ENCODE data around the gene GASK1B. TPM values are rescaled to one million over a fixed set of nuclear protein-coding genes. Genes with fewer than 3 reads are reported as not detected.

The GASK1B gene
- total RNA-seq, 2 experiments from 2014 or later, result 0.25 to 5.1 TPM

DNA sequence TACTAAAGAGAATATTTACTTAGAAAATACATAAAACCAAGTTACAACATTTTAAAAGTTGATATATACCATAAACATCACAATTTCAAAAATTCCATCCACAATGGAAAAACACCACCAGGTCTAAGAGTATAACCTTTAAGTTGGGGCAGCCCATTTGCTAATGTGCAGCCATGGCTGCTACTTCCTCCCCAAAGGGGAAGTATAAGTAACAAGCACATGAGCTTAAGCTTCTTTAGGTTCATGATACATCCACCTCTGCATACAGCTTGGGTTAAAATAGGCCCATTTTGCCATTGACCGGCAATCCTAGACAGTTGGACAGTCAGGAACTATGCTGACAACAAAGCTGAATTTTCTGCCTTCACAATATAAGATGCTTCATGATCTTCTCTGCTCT lies 16.6 kb upstream of the GASK1B start:
- no peak overlapping the region for H2AFZ ChIP-seq (ENCODE audit: low read length)
- ChIA-PET CTCF (ENCODE audit: unreplicated experiment) (no interaction called here), POLR2A (interaction anchor here (0.6 to 1.5 kb wide), 5 partner anchors 13 to 1300 kb away, joined by 3 to 5 read pairs (median 3); no protein-coding TSS in a partner anchor)
- intact Hi-C loops (cut with micrococcal nuclease; ENCODE audit: unreplicated experiment), result no loop called here
- no peak overlapping the region for H3K27ac ChIP-seq (ENCODE audit: low read depth, low read length, poor library complexity, severe bottlenecking)
- no TSS peak for BruUV-seq (replicated peaks)
- H3K4me2 ChIP-seq (ENCODE audit: low read length), result no peak overlapping the region
- H3K4me3 ChIP-seq (ENCODE audit: low read depth, low read length, poor library complexity, severe bottlenecking), result no peak overlapping the region
- TF ChIP-seq, protein P1, sequence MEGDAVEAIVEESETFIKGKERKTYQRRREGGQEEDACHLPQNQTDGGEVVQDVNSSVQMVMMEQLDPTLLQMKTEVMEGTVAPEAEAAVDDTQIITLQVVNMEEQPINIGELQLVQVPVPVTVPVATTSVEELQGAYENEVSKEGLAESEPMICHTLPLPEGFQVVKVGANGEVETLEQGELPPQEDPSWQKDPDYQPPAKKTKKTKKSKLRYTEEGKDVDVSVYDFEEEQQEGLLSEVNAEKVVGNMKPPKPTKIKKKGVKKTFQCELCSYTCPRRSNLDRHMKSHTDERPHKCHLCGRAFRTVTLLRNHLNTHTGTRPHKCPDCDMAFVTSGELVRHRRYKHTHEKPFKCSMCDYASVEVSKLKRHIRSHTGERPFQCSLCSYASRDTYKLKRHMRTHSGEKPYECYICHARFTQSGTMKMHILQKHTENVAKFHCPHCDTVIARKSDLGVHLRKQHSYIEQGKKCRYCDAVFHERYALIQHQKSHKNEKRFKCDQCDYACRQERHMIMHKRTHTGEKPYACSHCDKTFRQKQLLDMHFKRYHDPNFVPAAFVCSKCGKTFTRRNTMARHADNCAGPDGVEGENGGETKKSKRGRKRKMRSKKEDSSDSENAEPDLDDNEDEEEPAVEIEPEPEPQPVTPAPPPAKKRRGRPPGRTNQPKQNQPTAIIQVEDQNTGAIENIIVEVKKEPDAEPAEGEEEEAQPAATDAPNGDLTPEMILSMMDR (conservative IDR thresholded peaks at IDR 0.05; ENCODE audit: low read length), result no peak
- TF ChIP-seq EZH2phosphoT487 (IDR thresholded peaks at IDR 0.05; ENCODE audit: borderline replicate concordance, low read depth, low read length), result no peak
- no peaks in the 10 kb centered on the region for H4K20me1 ChIP-seq (ENCODE audit: insufficient read depth, low read length)
- no peaks in the 10 kb centered on the region for H3K9me3 ChIP-seq (ENCODE audit: low read length)
- H3K4me1 ChIP-seq (ENCODE audit: insufficient read depth, low read length, poor library complexity, severe bottlenecking), result no peaks in the 10 kb centered on the region
- no peaks in the 10 kb centered on the region for H3K79me2 ChIP-seq (ENCODE audit: insufficient read depth, low read depth, low read length)
- H3K9me2 ChIP-seq (ENCODE audit: insufficient read depth, low read length), result no peaks in the 10 kb centered on the region
- no peak for DNase-seq (ENCODE audit: low spot score)
- no peaks in the 10 kb centered on the region for H3K36me3 ChIP-seq (ENCODE audit: insufficient read depth, low read length)

DNA sequence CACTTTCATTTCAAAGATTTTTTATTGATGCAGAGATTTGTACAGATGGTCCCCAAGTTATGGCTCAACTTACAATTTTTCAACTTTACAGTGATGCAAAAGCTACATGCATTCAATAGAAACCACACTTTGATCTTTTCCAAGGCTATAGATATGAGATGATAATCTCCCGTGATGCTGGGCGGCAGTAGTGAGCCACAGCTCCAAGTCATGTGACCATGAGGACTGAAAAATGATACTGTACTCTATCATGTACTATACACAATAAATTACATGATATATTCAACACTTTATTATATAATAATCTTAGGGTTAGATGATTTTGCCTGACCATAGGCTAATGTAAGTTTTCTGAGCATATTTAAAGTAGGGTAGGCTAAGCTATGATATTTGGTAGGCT lies 14.0 kb upstream of the GASK1B start:
- Histone ChIP-seq H3K4me3 (ENCODE audit: low read depth, low read length, poor library complexity, severe bottlenecking) (no peak overlapping the region), H3K4me1 (ENCODE audit: insufficient read depth, low read length, poor library complexity, severe bottlenecking) (no peaks in the 10 kb centered on the region), H2AFZ (ENCODE audit: low read length) (no peak overlapping the region), H3K4me2 (ENCODE audit: low read length) (no peak overlapping the region), H3K79me2 (ENCODE audit: insufficient read depth, low read depth, low read length) (no peaks in the 10 kb centered on the region), H3K36me3 (ENCODE audit: insufficient read depth, low read length) (no peaks in the 10 kb centered on the region), H3K27ac (ENCODE audit: low read depth, low read length, poor library complexity, severe bottlenecking) (no peak overlapping the region), H3K9me2 (ENCODE audit: insufficient read depth, low read length) (no peaks in the 10 kb centered on the region), H3K9me3 (ENCODE audit: low read length) (no peaks in the 10 kb centered on the region), H4K20me1 (ENCODE audit: insufficient read depth, low read length) (no peaks in the 10 kb centered on the region)
- no TSS peak for BruUV-seq (replicated peaks)
- intact Hi-C loops (cut with micrococcal nuclease; ENCODE audit: unreplicated experiment), result no loop called here
- TF ChIP-seq, protein P1 (conservative IDR thresholded peaks at IDR 0.05; ENCODE audit: low read length), result no peak
- POLR2A ChIA-PET, result interaction anchor here (0.7 kb wide), 1 partner anchor 203 kb away, joined by 3 read pairs; no protein-coding TSS in a partner anchor
- no peak for DNase-seq (ENCODE audit: low spot score)
- CTCF ChIA-PET (ENCODE audit: unreplicated experiment), result no interaction called here

- no peak overlapping the region for H3K4me3 ChIP-seq (ENCODE audit: low read depth, low read length, poor library complexity, severe bottlenecking)
- DNase-seq (ENCODE audit: low spot score), result no peak
- CTCF ChIA-PET (ENCODE audit: unreplicated experiment), result no interaction called here
- no peaks in the 10 kb centered on the region for H3K36me3 ChIP-seq (ENCODE audit: insufficient read depth, low read length)
- POLR2A ChIA-PET, result interaction anchor here (0.7 to 1.7 kb wide), 3 partner anchors 8 to 9 kb away, joined by 3 to 4 read pairs (median 3); no protein-coding TSS in a partner anchor
- intact Hi-C loops (cut with micrococcal nuclease; ENCODE audit: unreplicated experiment), result no loop called here
- H3K4me2 ChIP-seq (ENCODE audit: low read length), result no peak overlapping the region
- no peaks in the 10 kb centered on the region for H3K9me2 ChIP-seq (ENCODE audit: insufficient read depth, low read length)
- H3K27ac ChIP-seq (ENCODE audit: low read depth, low read length, poor library complexity, severe bottlenecking), result no peak overlapping the region
- no peak for TF ChIP-seq EZH2phosphoT487 (IDR thresholded peaks at IDR 0.05; ENCODE audit: borderline replicate concordance, low read depth, low read length)
- TF ChIP-seq, protein P1 (conservative IDR thresholded peaks at IDR 0.05; ENCODE audit: low read length), result no peak
- no peaks in the 10 kb centered on the region for H3K4me1 ChIP-seq (ENCODE audit: insufficient read depth, low read length, poor library complexity, severe bottlenecking)
- BruUV-seq (replicated peaks), result no TSS peak
- H3K9me3 ChIP-seq (ENCODE audit: low read length), result no peaks in the 10 kb centered on the region
- H2AFZ ChIP-seq (ENCODE audit: low read length), result no peak overlapping the region
- no peaks in the 10 kb centered on the region for H3K79me2 ChIP-seq (ENCODE audit: insufficient read depth, low read depth, low read length)
- H4K20me1 ChIP-seq (ENCODE audit: insufficient read depth, low read length), result no peaks in the 10 kb centered on the region
Measured at GRCh38 chr4:158182736-158183135, 9.9 kb upstream of the GASK1B start.
